RWPE1 (cell line): Measurements from ENCODE around the gene APOL3.

Experiments used
- CTCF ChIA-PET: fragments of 350-600 bp; sonication (Branson Sonifier 250); formaldehyde crosslinking; extraction: SDS; loops from one replicate; lab custom pipeline; 2021; lab: Yijun Ruan, JAX
- POLR2A ChIA-PET: fragments of 400-600 bp; formaldehyde crosslinking; extraction: SDS; loops from one replicate; lab custom pipeline; 2020; ENCODE audit warnings: antibody characterized with exemption; ENCODE audit not compliant: low non-redundant PET; lab: Yijun Ruan, JAX
- DNase-seq: peaks from one replicate; pipeline ENCODE4 v3.0.0; 2012; ENCODE audit warnings: low spot score
- H3K27ac ChIP-seq: fragments of 450-650 bp; 2 replicates; pipeline ENCODE4 v1.5.1; 2017
- CTCF ChIP-seq: fragments of 450-650 bp; conservative IDR thresholded peaks from 2 replicates; pipeline ENCODE4 v1.5.1; 2017; ENCODE audit warnings: low read depth, mild to moderate bottlenecking

APOL3 gene

GRCh38 chr22:36175892-36176291 is 15.3 kb upstream of the APOL3 start:
- no peak for DNase-seq
- no peak overlapping the region for H3K27ac ChIP-seq
- no peak for TF ChIP-seq CTCF
- POLR2A ChIA-PET, result no interaction called here
- CTCF ChIA-PET, result no interaction called here

DNA sequence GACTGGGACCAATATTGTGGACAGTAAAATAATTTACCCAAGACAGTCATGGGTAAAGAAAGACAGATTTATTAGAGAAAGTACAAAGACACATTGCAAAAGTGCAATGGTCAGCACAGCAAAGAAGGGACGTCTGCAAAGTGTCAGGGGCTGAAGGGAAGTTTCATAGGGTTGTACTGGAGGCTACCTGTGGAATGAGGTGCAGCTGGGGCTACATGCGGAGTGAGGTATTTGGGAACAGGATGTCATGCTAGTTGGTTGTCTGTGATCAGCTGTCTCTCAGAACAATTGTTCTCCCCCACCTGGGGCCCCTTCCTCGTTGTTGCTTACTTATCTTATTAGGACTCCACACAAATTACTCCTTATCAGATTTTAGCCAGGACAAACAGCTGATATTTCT is 11.4 kb upstream of the APOL3 start:
- ChIA-PET CTCF (interaction anchor here (0.6 kb wide), 1 partner anchor 67 kb away, joined by 3 read pairs; the partner anchor contains the start of gene APOL2), POLR2A (no interaction called here)
- no peak overlapping the region for H3K27ac ChIP-seq
- no peak for DNase-seq
- TF ChIP-seq CTCF, result no peak

GRCh38 chr22:36166518-36167220 is 6.1 kb upstream of the APOL3 start:
- TF ChIP-seq CTCF, result no peak
- DNase-seq, result no peak
- no peak overlapping the region for H3K27ac ChIP-seq
- ChIA-PET CTCF (no interaction called here), POLR2A (no interaction called here)

DNA sequence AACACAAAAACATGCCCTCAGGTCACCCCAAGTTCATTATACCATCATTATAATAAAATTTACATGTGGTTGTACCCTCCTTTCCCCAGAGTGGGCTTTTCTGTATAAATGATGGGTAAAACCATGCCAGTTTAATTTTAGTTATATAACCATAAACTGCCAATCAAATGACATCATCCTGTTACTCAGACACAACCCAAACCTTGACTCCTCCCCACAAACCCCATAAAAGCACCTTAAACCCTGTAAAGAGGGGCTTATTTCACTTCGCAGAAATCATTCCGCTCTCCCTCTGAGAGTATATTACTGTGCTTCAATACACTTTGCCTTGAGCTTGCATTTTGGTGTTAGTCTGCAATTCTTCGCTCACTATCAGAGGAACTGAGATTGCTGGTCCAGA is 5.5 kb upstream of the APOL3 start:
- no peak overlapping the region for H3K27ac ChIP-seq
- ChIA-PET CTCF (interaction anchor here (0.6 kb wide), 1 partner anchor 1229 kb away, joined by 3 read pairs; no protein-coding TSS in a partner anchor), POLR2A (no interaction called here)
- TF ChIP-seq CTCF, result no peak
- DNase-seq, result no peak

- TF ChIP-seq CTCF, result no peak
- ChIA-PET POLR2A (no interaction called here), CTCF (no interaction called here)
- DNase-seq, result no peak
- no peak overlapping the region for H3K27ac ChIP-seq
These were observed 4.6 kb upstream of the APOL3 start for GRCh38 chr22:36165141-36165540.

DNA sequence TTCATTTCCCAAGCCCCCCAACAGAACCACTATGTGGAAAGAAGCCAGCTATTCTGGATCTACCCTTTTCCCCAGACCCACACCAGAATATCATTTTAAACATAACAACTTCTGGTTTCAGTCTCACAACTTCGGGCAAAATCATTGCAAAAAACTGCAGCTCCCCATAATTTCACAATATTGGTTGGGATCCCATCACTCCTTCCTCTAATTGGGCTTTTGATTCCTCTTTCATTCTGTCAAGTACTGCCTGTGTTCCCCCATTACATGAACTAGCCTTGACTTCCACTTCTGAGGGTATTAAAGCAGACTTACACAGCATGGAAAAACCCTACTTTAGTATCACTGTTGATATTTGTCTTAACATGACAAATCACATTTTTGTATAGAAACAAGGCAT is 4.1 kb upstream of the APOL3 start:
- no peak for TF ChIP-seq CTCF
- no peak for DNase-seq
- POLR2A ChIA-PET, result no interaction called here
- CTCF ChIA-PET, result interaction anchor here (0.7 kb wide), 1 partner anchor 74 kb away, joined by 4 read pairs; the partner anchor contains the start of gene APOL2
- no peak overlapping the region for H3K27ac ChIP-seq
